Spleen (tissue), 11 donors: Measurements from ENCODE around the gene SRA1. TPM values are rescaled to one million over a fixed set of nuclear protein-coding genes. Genes with fewer than 3 reads are reported as not detected.

Experiments
- DNase-seq: peaks from one replicate; pipeline ENCODE4 v3.0.0-alpha.2; 2020
- H3K27ac ChIP-seq, 8 donors: fragments of 200-600 bp; sonication (generic) in 7 of 8; 1 replicate in 4 of 8; 2 replicates in 4 of 8; pipeline versions ENCODE4 v1.5.0 to v1.8.0; 2016 to 2021; ENCODE audit warnings: inconsistent platforms in 4 of 8, mild to moderate bottlenecking in 4 of 8, moderate library complexity in 1 of 8
- H3K27me3 ChIP-seq, 7 donors: fragments of 200-600 bp; sonication (generic) in 6 of 7; replicated peaks in 1 of 7; 1 replicate in 4 of 7; 2 replicates in 3 of 7; pipeline versions ENCODE4 v1.5.0 to v1.8.0; 2016 to 2021; ENCODE audit warnings: inconsistent platforms in 3 of 7, mild to moderate bottlenecking in 1 of 7
- H3K36me3 ChIP-seq, 6 donors: fragments of 200-600 bp; sonication (generic) in 5 of 6; 1 replicate in 4 of 6; 2 replicates in 2 of 6; pipeline versions ENCODE4 v1.5.0 to v1.8.0; 2016 to 2021; ENCODE audit warnings: inconsistent platforms in 2 of 6
- H3K4me1 ChIP-seq, 6 donors: fragments of 200-600 bp; sonication (generic) in 5 of 6; 1 replicate in 3 of 6; 2 replicates in 3 of 6; pipeline versions ENCODE4 v1.5.0 to v1.8.0; 2016 to 2021; ENCODE audit warnings: inconsistent platforms in 3 of 6
- H3K4me3 ChIP-seq, 8 donors: fragments of 200-600 bp; sonication (generic) in 7 of 8; 1 replicate in 4 of 8; 2 replicates in 4 of 8; pipeline versions ENCODE4 v1.5.0 to v1.8.0; 2016 to 2021; ENCODE audit warnings: inconsistent platforms in 4 of 8, mild to moderate bottlenecking in 4 of 8, moderate library complexity in 2 of 8
- H3K9me3 ChIP-seq, 8 donors: fragments of 200-600 bp; sonication (generic) in 7 of 8; 1 replicate in 4 of 8; 2 replicates in 4 of 8; pipeline versions ENCODE4 v1.5.0 to v1.8.0; 2016 to 2021; ENCODE audit warnings: inconsistent platforms in 4 of 8
- POLR2A ChIP-seq, 3 donors: fragments of 450-650 bp; IDR thresholded peaks; one replicate each; pipeline ENCODE4 v1.5.1; 2017; ENCODE audit warnings: antibody characterized with exemption in 3 of 3, mild to moderate bottlenecking in 1 of 3
- POLR2AphosphoS5 ChIP-seq, 3 donors: sonication (generic); formaldehyde crosslinking; IDR thresholded peaks; one replicate each; pipeline ENCODE4 v1.5.1; 2017; ENCODE audit warnings: antibody characterized with exemption in 3 of 3
- WGBS, 5 donors: extraction: QIAGEN DNeasy Blood & Tissue Kit in 3 of 5; methylation state at CpG; one replicate each; pipeline versions ENCODE4 v1.1.5 to v1.1.7; 2013 to 2018; 5-methylcytosine and 5-hydroxymethylcytosine counted together
- intact Hi-C: fragments of 100-400 bp; cut with DNase I; formaldehyde crosslinking; loops from one replicate; pipeline ENCODE4 v1.15.0; 2023; ENCODE audit warnings: low total_unique reads
- polyA plus RNA-seq, 3 donors: library from polyadenylated mRNA; stranded (reverse); fragments of 200-250 nt; gene quantifications; one replicate each; pipeline ENCODE4 v1.2.1, GENCODE V29; 2013
- total RNA-seq, 7 donors: library from RNA; depleted of rRNA in 3 of 7; stranded (reverse); fragments of >200 nt in 3 of 7; fragmentation: NEBNext Ultra II Directional in 4 of 7; extraction: Animal tissue kit (Norgen Biotek cat#: 25700) in 4 of 7; gene quantifications; one replicate each; pipeline versions ENCODE4 v1.1.0 to v1.2.1, GENCODE V29; 2016 to 2021
- TF ChIP-seq, protein P1 (sequence below), 11 experiments: fragments of 200-600 bp in 7 of 11; fragments of 450-650 bp in 4 of 11; sonication (generic) in 4 of 11; IDR thresholded peaks in 8 of 11; conservative IDR thresholded peaks in 3 of 11; 1 replicate in 7 of 11; 2 replicates in 4 of 11; pipeline versions ENCODE4 v1.4.0 to v1.8.0; 2016 to 2021; ENCODE audit warnings: antibody characterized with exemption in 11 of 11, inconsistent platforms in 4 of 11, mild to moderate bottlenecking in 1 of 11
- donor health status: healthy with polysubstance abuse.
- donor health status: DM: no; HTN: no; CAD: no; lungs with moderate emphysema.
- donor health status: DM: no; HTN: no; CAD: no.
- donor health status: Bipolar disorder and iron deficiency.
- donor health status: healthy.
- donor health status: DM: no; HTN: no; CAD: no.
- donor health status: DM: yes; HTN: yes; CAD: no.

SRA1 gene
- total and polyA plus RNA-seq, 10 donors, result 22.9 to 42.1 (median 29.5) TPM

DNA sequence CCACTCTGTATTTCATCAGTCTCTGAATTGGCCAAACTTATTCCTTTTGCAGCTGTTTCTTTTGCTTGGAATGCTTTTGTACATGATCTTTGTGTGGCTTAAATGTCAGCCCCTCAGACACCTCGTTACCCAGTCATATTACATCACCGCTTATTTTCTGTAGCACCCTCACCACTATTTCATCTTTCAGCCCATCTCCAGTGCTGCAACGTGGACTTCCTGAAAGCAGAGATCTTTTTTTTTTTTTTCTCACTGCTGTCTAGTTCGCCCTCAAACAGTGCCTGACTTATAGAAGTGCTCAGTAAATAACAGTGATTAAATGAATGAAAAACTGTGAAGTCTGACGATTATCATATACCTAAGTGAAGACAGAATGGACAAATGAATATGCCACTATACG, 835 bp downstream of the SRA1 start:
- no peaks in the 10 kb centered on the region for H3K9me3 ChIP-seq
- intact Hi-C loops, result no loop called here
- H3K27ac ChIP-seq, result peak overlapping the region; percentile 73 to 95 (median 91)
- no peak for TF ChIP-seq POLR2A (IDR thresholded peaks at IDR 0.05)
- TF ChIP-seq, protein P1, sequence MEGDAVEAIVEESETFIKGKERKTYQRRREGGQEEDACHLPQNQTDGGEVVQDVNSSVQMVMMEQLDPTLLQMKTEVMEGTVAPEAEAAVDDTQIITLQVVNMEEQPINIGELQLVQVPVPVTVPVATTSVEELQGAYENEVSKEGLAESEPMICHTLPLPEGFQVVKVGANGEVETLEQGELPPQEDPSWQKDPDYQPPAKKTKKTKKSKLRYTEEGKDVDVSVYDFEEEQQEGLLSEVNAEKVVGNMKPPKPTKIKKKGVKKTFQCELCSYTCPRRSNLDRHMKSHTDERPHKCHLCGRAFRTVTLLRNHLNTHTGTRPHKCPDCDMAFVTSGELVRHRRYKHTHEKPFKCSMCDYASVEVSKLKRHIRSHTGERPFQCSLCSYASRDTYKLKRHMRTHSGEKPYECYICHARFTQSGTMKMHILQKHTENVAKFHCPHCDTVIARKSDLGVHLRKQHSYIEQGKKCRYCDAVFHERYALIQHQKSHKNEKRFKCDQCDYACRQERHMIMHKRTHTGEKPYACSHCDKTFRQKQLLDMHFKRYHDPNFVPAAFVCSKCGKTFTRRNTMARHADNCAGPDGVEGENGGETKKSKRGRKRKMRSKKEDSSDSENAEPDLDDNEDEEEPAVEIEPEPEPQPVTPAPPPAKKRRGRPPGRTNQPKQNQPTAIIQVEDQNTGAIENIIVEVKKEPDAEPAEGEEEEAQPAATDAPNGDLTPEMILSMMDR (IDR thresholded peaks at IDR 0.05 in 8 of 11, conservative IDR thresholded peaks at IDR 0.05 in 3 of 11), result no peak
- no peak for TF ChIP-seq POLR2AphosphoS5 (IDR thresholded peaks at IDR 0.05)
- no peaks in the 10 kb centered on the region for H3K27me3 ChIP-seq
- peaks cover 0 to 46% (median 12%) of the 10 kb centered on the region in 6 donors for H3K36me3 ChIP-seq
- WGBS, 5 donors, result 1 to 9% (median 6%) methylated on average over 6 of the region's 6 CpGs
- H3K4me3 ChIP-seq, result peak overlapping the region; percentile 53 to 90 (median 70)
- no peak for DNase-seq
- peaks cover 17 to 61% (median 47%) of the 10 kb centered on the region in 6 donors for H3K4me1 ChIP-seq

- Histone ChIP-seq H3K4me3 (peak overlapping the region in 7 of 8 donors; percentile 62 to 90 (median 70)), H3K27ac (peak overlapping the region in 6 of 8 donors; percentile 29 to 95 (median 91)), H3K9me3 (no peaks in the 10 kb centered on the region), H3K36me3 (peaks cover 0 to 46% (median 18%) of the 10 kb centered on the region in 6 donors), H3K27me3 (no peaks in the 10 kb centered on the region), H3K4me1 (peaks cover 17 to 60% (median 47%) of the 10 kb centered on the region in 6 donors)
- 73 to 91% (median 88%) methylated on average over 1 of the region's 1 CpG for WGBS, 5 donors
- DNase-seq, result no peak
- TF ChIP-seq POLR2A (IDR thresholded peaks at IDR 0.05) (no peak), POLR2AphosphoS5 (IDR thresholded peaks at IDR 0.05) (no peak)
- TF ChIP-seq, protein P1 (IDR thresholded peaks at IDR 0.05 in 8 of 11, conservative IDR thresholded peaks at IDR 0.05 in 3 of 11), result no peak
- intact Hi-C loops, result no loop called here
Observed at GRCh38 chr5:140555747-140556312, 1.4 kb downstream of the SRA1 start.

GRCh38 chr5:140554454-140554853, 2.8 kb downstream of the SRA1 start:
- peaks cover 0 to 46% (median 31%) of the 10 kb centered on the region in 6 donors for H3K36me3 ChIP-seq
- no peak overlapping the region for H3K4me3 ChIP-seq
- H3K27me3 ChIP-seq, result no peaks in the 10 kb centered on the region
- H3K27ac ChIP-seq, result peak overlapping the region in 5 of 8 donors; percentile 39 to 95 (median 65)
- intact Hi-C loops, result no loop called here
- H3K4me1 ChIP-seq, result peaks cover 21 to 71% (median 57%) of the 10 kb centered on the region in 6 donors
- no peak for DNase-seq
- WGBS, 5 donors, result 55 to 83% (median 61%) methylated on average over 2 of the region's 2 CpGs
- TF ChIP-seq, protein P1 (IDR thresholded peaks at IDR 0.05 in 8 of 11, conservative IDR thresholded peaks at IDR 0.05 in 3 of 11), result no peak
- TF ChIP-seq POLR2AphosphoS5 (IDR thresholded peaks at IDR 0.05) (no peak), POLR2A (IDR thresholded peaks at IDR 0.05) (no peak)
- H3K9me3 ChIP-seq, result no peaks in the 10 kb centered on the region

GRCh38 chr5:140553657-140554056, 3.6 kb downstream of the SRA1 start:
- Histone ChIP-seq H3K36me3 (peaks cover 0 to 51% (median 32%) of the 10 kb centered on the region in 6 donors), H3K4me1 (peaks cover 28 to 79% (median 64%) of the 10 kb centered on the region in 6 donors), H3K27ac (peak overlapping the region in 5 of 8 donors; percentile 37 to 95 (median 65)), H3K9me3 (no peaks in the 10 kb centered on the region), H3K4me3 (peak overlapping the region in 1 of 8 donors; percentile 2), H3K27me3 (no peaks in the 10 kb centered on the region)
- no peak for DNase-seq
- WGBS, 5 donors, result 22 to 45% (median 30%) methylated on average over 2 of the region's 2 CpGs
- TF ChIP-seq, protein P1 (IDR thresholded peaks at IDR 0.05 in 8 of 11, conservative IDR thresholded peaks at IDR 0.05 in 3 of 11), result no peak
- TF ChIP-seq POLR2AphosphoS5 (IDR thresholded peaks at IDR 0.05) (no peak), POLR2A (IDR thresholded peaks at IDR 0.05) (no peak)
- intact Hi-C loops, result no loop called here
